GM21825 (cell line): Measurements from ENCODE around the gene MPZL2.

ENCODE experiments used
- ATAC-seq: cut with Tn5 transposase; IDR thresholded peaks from one replicate; pipeline ENCODE4 v1.9.1; 2021; ENCODE audit warnings: mild to moderate bottlenecking, moderate library complexity; ENCODE audit not compliant: unreplicated experiment

The MPZL2 gene

GRCh38 chr11:118283756-118284350, 19.8 kb upstream of the MPZL2 start:
- ATAC-seq: no peak

- ATAC-seq: no peak
These were observed 19.0 kb upstream of the MPZL2 start for GRCh38 chr11:118283037-118283636.

- no peak for ATAC-seq
These were observed 18.5 kb upstream of the MPZL2 start for GRCh38 chr11:118282606-118283005.

GRCh38 chr11:118281284-118281683, 17.2 kb upstream of the MPZL2 start:
- ATAC-seq: no peak

- peak; percentile 67 for ATAC-seq
These were observed 13.2 kb upstream of the MPZL2 start for GRCh38 chr11:118277312-118277711.

GRCh38 chr11:118276422-118276821, 12.3 kb upstream of the MPZL2 start:
- no peak for ATAC-seq

- ATAC-seq: no peak
These were observed 11.1 kb upstream of the MPZL2 start for GRCh38 chr11:118275176-118275575.

GRCh38 chr11:118274186-118274585, 10.1 kb upstream of the MPZL2 start:
- ATAC-seq: no peak

GRCh38 chr11:118272001-118272400, 7.9 kb upstream of the MPZL2 start:
- ATAC-seq: no peak

GRCh38 chr11:118267486-118267885, 3.4 kb upstream of the MPZL2 start:
- ATAC-seq: no peak

- no peak for ATAC-seq
These were observed 1.9 kb upstream of the MPZL2 start for GRCh38 chr11:118265954-118266353.

- no peak for ATAC-seq
These were observed 720 bp upstream of the MPZL2 start for GRCh38 chr11:118264569-118265465.

GRCh38 chr11:118263112-118263511, 985 bp downstream of the MPZL2 start:
- no peak for ATAC-seq

GRCh38 chr11:118260353-118260752, 3.7 kb downstream of the MPZL2 start:
- no peak for ATAC-seq

- no peak for ATAC-seq
These were observed 5.0 kb downstream of the MPZL2 start for GRCh38 chr11:118259138-118259537.

GRCh38 chr11:118258410-118258809, 5.7 kb downstream of the MPZL2 start:
- ATAC-seq: no peak

- no peak for ATAC-seq
These were observed 11.4 kb downstream of the MPZL2 start for GRCh38 chr11:118252688-118253087.

GRCh38 chr11:118251858-118252652, 12.0 kb downstream of the MPZL2 start, which contains the start of gene MPZL3:
MPZL3 (minus strand) TSS chr11:118252365; CDS start chr11:118252294, 71 bp downstream.
- no peak for ATAC-seq

- no peak for ATAC-seq
These were observed 17.1 kb downstream of the MPZL2 start for GRCh38 chr11:118247041-118247440.

- ATAC-seq: no peak
These were observed 18.0 kb downstream of the MPZL2 start for GRCh38 chr11:118245936-118246562.
